GM21529 (cell line): ENCODE data around the gene TCF23.
"Not testable (repeated sequence)": the region's sequence is repeated elsewhere in the genome, so short reads cannot be mapped to it uniquely, and the experiment has no call there.

Experiments
- ATAC-seq: cut with Tn5 transposase; IDR thresholded peaks from one replicate; pipeline ENCODE4 v1.9.1; 2021; ENCODE audit not compliant: unreplicated experiment

TCF23 gene

GRCh38 chr2:27184115-27184514 lies 35.3 kb downstream of the TCF23 start:
- ATAC-seq: no peak

GRCh38 chr2:27185331-27186026 lies 36.7 kb downstream of the TCF23 start:
- ATAC-seq: no peak

GRCh38 chr2:27186613-27187345 lies 38.0 kb downstream of the TCF23 start:
- ATAC-seq: no peak

- no peak for ATAC-seq
These were observed 41.2 kb downstream of the TCF23 start for GRCh38 chr2:27189989-27190388.

GRCh38 chr2:27191070-27191829 lies 42.4 kb downstream of the TCF23 start:
- no peak for ATAC-seq

- no peak for ATAC-seq
These were observed 45.9 kb downstream of the TCF23 start for GRCh38 chr2:27194538-27195354.

GRCh38 chr2:27195799-27196198 lies 47.0 kb downstream of the TCF23 start:
- ATAC-seq: not testable (repeated sequence)

GRCh38 chr2:27198068-27198467 lies 49.3 kb downstream of the TCF23 start:
- ATAC-seq: not testable (repeated sequence)

GRCh38 chr2:27198627-27199026 lies 49.8 kb downstream of the TCF23 start:
- no peak for ATAC-seq

GRCh38 chr2:27199241-27199640 lies 50.4 kb downstream of the TCF23 start:
- no peak for ATAC-seq

GRCh38 chr2:27201675-27202074 lies 52.9 kb downstream of the TCF23 start:
- no peak for ATAC-seq

- ATAC-seq: no peak
These were observed 54.0 kb downstream of the TCF23 start for GRCh38 chr2:27202854-27203253.

GRCh38 chr2:27203741-27204140 lies 54.9 kb downstream of the TCF23 start:
- no peak for ATAC-seq

GRCh38 chr2:27204566-27204965 lies 55.8 kb downstream of the TCF23 start:
- ATAC-seq: no peak

- no peak for ATAC-seq
These were observed 56.4 kb downstream of the TCF23 start for GRCh38 chr2:27205206-27205605.

- no peak for ATAC-seq
These were observed 57.5 kb downstream of the TCF23 start for GRCh38 chr2:27206346-27206745.
